ENCODE measurements around the gene NADK2. TPM values are rescaled to one million over a fixed set of nuclear protein-coding genes. Genes with fewer than 3 reads are reported as not detected.

Gene NADK2
- total and polyA plus RNA-seq, 9 of the 15 experiments (the other 6 are each of a cell fraction or from before 2014, with no cell fraction given): 10.6 to 41.0 (median 24.0) TPM

GRCh38 chr5:36151434-36152323 is 90.0 kb downstream of the NADK2 start, which contains the start of the genes LMBRD2 and SKP2 (continued):
- TF ChIP-seq BRF2 (IDR thresholded peaks at IDR 0.05; ENCODE audit: borderline replicate concordance, insufficient read depth, insufficient read length) (no peak), NKRF (IDR thresholded peaks at IDR 0.05; ENCODE audit: borderline replicate concordance) (peak; percentile 17), CEBPG (CRISPR knock-in tag; IDR thresholded peaks at IDR 0.05) (no peak), CEBPG (tag; conservative IDR thresholded peaks at IDR 0.05 in 1 of 2, IDR thresholded peaks at IDR 0.05 in 1 of 2) (no peak), SPI1 (IDR thresholded peaks at IDR 0.05; ENCODE audit: borderline replicate concordance, low read depth, low read length) (peak; percentile 79), MXD1 (CRISPR knock-in tag; IDR thresholded peaks at IDR 0.05; ENCODE audit: borderline replicate concordance, poor library complexity, severe bottlenecking) (no peak), NFIC (IDR thresholded peaks at IDR 0.05) (0 out of 2 replicates have a peak, but pooled peaks have one; percentile 11), ZNF316 (IDR thresholded peaks at IDR 0.05) (no peak), SOX6 (IDR thresholded peaks at IDR 0.05) (no peak), EHMT2 (IDR thresholded peaks at IDR 0.05) (no peak), CTBP1 (IDR thresholded peaks at IDR 0.05; ENCODE audit: borderline replicate concordance) (peak; percentile 72), RBM22 (IDR thresholded peaks at IDR 0.05; ENCODE audit: low read depth, low read length, poor library complexity, severe bottlenecking) (no peak), BRCA1 (IDR thresholded peaks at IDR 0.05) (no peak), BRCA1 (CRISPR knock-in tag; IDR thresholded peaks at IDR 0.05) (no peak), HINFP (tag; conservative IDR thresholded peaks at IDR 0.05; ENCODE audit: low read depth) (no peak), BACH1 (tag; IDR thresholded peaks at IDR 0.05) (no peak), ZNF347 (CRISPR knock-in tag; IDR thresholded peaks at IDR 0.05; ENCODE audit: low read depth) (no peak), ZNF551 (CRISPR knock-in tag; IDR thresholded peaks at IDR 0.05) (no peak), ZNF282 (CRISPR knock-in tag; IDR thresholded peaks at IDR 0.05) (no peak), KLF1 (tag; IDR thresholded peaks at IDR 0.05) (peak; percentile 86), MEF2D (tag; conservative IDR thresholded peaks at IDR 0.05; ENCODE audit: low read depth) (no peak), ZNF217 (CRISPR knock-in tag; IDR thresholded peaks at IDR 0.05) (no peak), RFX7 (CRISPR knock-in tag; IDR thresholded peaks at IDR 0.05) (no peak), FOXK2 (conservative IDR thresholded peaks at IDR 0.05 in 1 of 2, IDR thresholded peaks at IDR 0.05 in 1 of 2; ENCODE audit: low read depth in 2 of 2) (peak; percentile 58 to 67; a peak in 3 of 4 replicates), CBFA2T3 (IDR thresholded peaks at IDR 0.05) (no peak)

Data from K562 (cell line).